ENCODE data around the gene TBC1D2B.

- TF ChIP-seq CTCF (IDR thresholded peaks at IDR 0.05; ENCODE audit: poor library complexity, severe bottlenecking) (no peak), EP300 (conservative IDR thresholded peaks at IDR 0.05; ENCODE audit: poor library complexity, severe bottlenecking) (no peak), REST (IDR thresholded peaks at IDR 0.05; ENCODE audit: borderline replicate concordance) (no peak), MXI1 (conservative IDR thresholded peaks at IDR 0.05; ENCODE audit: poor library complexity, severe bottlenecking) (peak; percentile 21), TAF1 (IDR thresholded peaks at IDR 0.05; ENCODE audit: low read depth) (no peak), EZH2 (IDR thresholded peaks at IDR 0.05; ENCODE audit: borderline replicate concordance, insufficient read depth, low read length, poor library complexity, severe bottlenecking) (no peak), POLR2AphosphoS5 (IDR thresholded peaks at IDR 0.05) (no peak), SMC3 (conservative IDR thresholded peaks at IDR 0.05; ENCODE audit: poor library complexity) (no peak)
These were observed 15.5 kb downstream of the TBC1D2B start for GRCh38 chr15:78061963-78062427.

Measured in neural cell (in vitro differentiated cells).